Rectal smooth muscle tissue (tissue), 1 donor: ENCODE measurements around the gene GRIA4.
"Not testable (repeated sequence)": the region's sequence is repeated elsewhere in the genome, so short reads cannot be mapped to it uniquely, and the experiment has no call there.

Source experiments
- H3K27ac ChIP-seq: one replicate; pipeline ENCODE4 v1.7.0; 2013; ENCODE audit warnings: low read depth, low read length, inconsistent platforms
- H3K27me3 ChIP-seq: one replicate; pipeline ENCODE4 v1.7.0; 2013; ENCODE audit warnings: low read length; ENCODE audit not compliant: control insufficient read depth, insufficient read depth
- H3K36me3 ChIP-seq: one replicate; pipeline ENCODE4 v1.7.0; 2013; ENCODE audit warnings: low read length; ENCODE audit not compliant: control insufficient read depth, insufficient read depth
- H3K4me1 ChIP-seq: one replicate; pipeline ENCODE4 v1.7.0; 2013; ENCODE audit warnings: low read length; ENCODE audit not compliant: control insufficient read depth, insufficient read depth
- H3K4me3 ChIP-seq: one replicate; pipeline ENCODE4 v1.7.0; 2013; ENCODE audit warnings: low read length
- H3K9ac ChIP-seq: one replicate; pipeline ENCODE4 v1.7.0; 2013; ENCODE audit warnings: low read length

GRIA4 gene

DNA sequence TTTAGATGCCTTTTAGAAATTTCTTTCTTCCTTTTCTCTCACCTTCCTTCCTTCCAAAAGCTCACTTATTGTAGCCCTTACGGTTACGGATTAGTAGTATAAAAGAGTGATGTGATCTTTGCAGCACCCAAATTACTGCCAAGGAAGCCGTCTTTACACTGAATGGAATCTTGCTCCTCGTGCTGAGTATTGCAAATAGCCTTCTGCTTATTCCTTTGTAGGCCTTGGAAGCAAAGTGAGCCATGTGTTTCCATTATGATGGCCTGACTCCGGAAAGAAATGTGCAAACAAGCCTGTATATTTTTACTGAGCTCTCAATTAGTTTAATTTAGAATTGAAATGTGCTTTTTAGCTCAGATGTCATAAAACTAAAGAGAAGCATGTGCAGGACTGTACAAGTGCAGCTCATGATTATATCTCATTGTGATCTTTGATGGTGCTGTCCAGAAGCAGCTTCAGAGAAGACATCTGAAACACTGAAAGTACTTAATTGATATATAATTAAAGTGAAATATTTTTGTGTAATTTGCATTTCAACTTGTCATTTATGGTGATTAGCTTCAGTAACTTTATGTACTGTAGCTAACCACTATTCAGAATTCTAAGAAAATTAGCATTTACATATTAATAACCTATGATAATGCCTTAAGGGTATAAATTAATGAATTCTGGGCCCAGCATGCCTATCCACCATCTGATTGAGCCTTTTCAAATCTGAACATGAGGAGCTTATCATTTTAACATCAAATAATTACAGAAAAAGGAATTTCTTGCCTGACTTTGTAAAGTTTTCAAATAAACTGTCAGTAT lies 129.3 kb downstream of the GRIA4 start:
- no peaks in the 10 kb centered on the region for H3K36me3 ChIP-seq
- no peak overlapping the region for H3K4me3 ChIP-seq

DNA sequence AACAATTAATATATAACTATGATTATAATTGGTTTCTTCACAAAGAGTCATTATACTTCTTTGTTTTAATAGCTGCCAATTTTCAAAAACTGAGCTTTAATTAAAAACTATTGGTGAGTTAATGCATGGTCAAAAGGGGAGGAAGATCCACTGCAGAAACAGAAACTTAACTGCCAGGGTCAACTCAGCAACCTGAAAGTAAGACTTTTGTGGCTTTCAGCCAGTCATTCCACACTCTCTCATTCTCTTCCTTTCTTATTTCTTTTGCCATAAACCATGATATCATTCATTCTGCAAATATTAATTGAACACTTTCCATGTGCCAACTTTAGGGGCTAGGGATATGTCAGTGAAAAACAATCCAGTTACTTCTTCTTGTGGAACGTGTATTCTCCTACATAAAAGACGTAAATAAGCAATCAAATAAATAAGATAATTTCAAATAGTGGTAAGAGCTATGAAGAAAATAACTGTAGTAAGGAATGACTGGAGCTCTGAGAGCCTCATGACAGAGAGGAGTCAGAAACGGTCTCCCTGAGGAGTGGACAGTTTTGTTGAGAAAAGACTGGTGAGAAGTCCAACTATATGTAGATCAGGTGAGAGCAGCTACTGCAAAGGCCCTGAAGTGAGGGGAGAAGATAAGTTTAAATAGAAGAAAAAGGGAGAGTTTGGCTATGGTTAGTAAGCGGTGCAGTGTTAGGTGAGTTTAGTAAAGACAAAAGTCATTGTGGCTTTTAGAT lies 130.5 kb downstream of the GRIA4 start:
- Histone ChIP-seq H3K27me3 (no peaks in the 10 kb centered on the region), H3K4me1 (no peaks in the 10 kb centered on the region), H3K36me3 (no peaks in the 10 kb centered on the region), H3K4me3 (no peak overlapping the region), H3K9ac (no peak overlapping the region), H3K27ac (no peak overlapping the region)

More for the DNA sequence above, 129.3 kb downstream of the GRIA4 start:
- Histone ChIP-seq H3K27ac (no peak overlapping the region), H3K4me1 (no peaks in the 10 kb centered on the region), H3K9ac (no peak overlapping the region), H3K27me3 (no peaks in the 10 kb centered on the region)

DNA sequence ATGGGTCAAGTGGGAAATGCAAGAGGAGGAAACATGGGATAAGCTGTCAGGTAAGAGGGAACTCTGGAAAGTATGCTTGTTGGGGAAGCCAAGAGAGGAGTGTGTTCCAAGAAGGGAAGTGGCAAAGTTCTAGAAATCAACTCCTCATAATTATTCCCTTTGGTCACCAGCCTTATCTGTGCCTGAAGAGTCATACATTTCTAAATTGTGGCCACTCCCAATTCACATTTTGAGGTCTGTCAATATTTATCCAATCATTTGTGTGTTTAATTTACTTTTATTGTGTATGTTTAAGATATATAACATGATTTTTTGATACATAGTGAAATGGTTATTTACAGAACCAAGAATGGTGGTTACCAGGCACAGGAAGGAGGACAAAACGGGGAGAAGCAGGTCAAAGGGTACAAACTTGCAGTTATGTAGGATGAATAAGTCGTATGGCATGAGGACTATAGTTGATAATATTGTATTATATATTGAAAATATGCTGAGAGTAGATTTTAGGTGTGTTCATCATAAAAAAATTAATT lies 131.7 kb downstream of the GRIA4 start:
- H3K9ac ChIP-seq = no peak overlapping the region
- no peaks in the 10 kb centered on the region for H3K4me1 ChIP-seq
- no peak overlapping the region for H3K27ac ChIP-seq
- no peaks in the 10 kb centered on the region for H3K27me3 ChIP-seq
- H3K4me3 ChIP-seq = no peak overlapping the region
- H3K36me3 ChIP-seq = no peaks in the 10 kb centered on the region

DNA sequence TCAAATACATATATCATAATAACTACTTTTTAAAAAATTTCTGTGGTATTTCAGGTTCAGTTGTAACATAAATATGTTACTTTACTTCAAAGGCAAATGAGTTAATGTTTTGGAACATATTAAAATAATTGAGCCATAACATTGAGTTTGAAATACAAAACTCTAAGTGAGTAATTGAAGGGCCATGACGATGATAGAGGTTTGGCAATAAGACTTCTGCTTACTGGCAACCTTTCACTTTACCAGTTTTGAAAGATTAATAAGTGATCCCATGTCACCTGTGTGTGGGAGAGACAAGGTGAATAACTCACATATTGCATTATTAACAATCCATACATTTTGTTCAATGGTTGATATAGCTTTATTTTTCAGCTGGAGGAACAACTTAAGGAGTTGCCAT lies 144.4 kb downstream of the GRIA4 start:
- H3K36me3 ChIP-seq = no peaks in the 10 kb centered on the region
- no peak overlapping the region for H3K27ac ChIP-seq
- no peak overlapping the region for H3K9ac ChIP-seq
- H3K27me3 ChIP-seq = no peaks in the 10 kb centered on the region
- H3K4me1 ChIP-seq = no peaks in the 10 kb centered on the region
- no peak overlapping the region for H3K4me3 ChIP-seq

DNA sequence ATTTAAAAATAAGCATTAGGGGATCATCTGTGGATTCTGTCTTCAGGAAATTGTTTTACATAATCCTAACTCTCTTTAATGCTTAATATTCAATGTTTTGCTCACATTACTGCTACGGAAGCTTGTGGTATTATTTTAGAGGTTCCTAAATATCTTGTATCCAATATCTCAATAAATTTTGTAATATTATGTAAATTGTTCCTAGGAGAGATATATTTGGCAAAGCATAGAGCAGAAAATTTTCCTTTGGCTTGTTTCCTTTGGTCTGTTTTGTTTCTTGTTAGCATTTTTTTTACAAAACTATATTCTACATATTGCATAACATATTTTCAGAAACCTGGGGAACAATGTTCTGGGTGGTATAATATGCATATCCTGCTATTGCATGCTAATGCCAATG lies 144.8 kb downstream of the GRIA4 start:
- Histone ChIP-seq H3K4me3 (no peak overlapping the region), H3K27me3 (no peaks in the 10 kb centered on the region)

DNA sequence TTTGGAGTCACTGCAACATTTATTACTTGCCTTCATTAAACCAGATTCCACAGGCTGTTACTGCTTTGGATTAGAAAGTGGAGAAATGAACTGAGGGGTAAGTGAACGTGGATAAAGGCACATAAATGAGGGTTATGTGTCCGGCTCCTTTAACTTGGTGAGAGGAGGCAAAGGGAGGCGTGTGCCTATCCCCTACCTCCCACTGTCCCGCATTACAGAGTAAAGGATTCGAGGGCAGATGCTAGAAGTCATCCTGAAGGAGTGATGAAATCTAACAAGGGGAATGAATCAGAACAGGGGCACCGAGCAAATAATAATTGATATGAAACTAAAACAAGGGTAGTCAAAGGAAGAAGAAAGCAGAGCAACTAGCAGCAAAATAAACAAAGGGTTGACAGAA lies 147.2 kb downstream of the GRIA4 start:
- Histone ChIP-seq H3K4me1 (no peaks in the 10 kb centered on the region), H3K27ac (no peak overlapping the region), H3K9ac (no peak overlapping the region), H3K4me3 (no peak overlapping the region), H3K36me3 (no peaks in the 10 kb centered on the region), H3K27me3 (no peaks in the 10 kb centered on the region)

More for the DNA sequence above, 144.8 kb downstream of the GRIA4 start:
- H3K9ac ChIP-seq = no peak overlapping the region
- H3K4me1 ChIP-seq = no peaks in the 10 kb centered on the region
- no peak overlapping the region for H3K27ac ChIP-seq
- no peaks in the 10 kb centered on the region for H3K36me3 ChIP-seq

DNA sequence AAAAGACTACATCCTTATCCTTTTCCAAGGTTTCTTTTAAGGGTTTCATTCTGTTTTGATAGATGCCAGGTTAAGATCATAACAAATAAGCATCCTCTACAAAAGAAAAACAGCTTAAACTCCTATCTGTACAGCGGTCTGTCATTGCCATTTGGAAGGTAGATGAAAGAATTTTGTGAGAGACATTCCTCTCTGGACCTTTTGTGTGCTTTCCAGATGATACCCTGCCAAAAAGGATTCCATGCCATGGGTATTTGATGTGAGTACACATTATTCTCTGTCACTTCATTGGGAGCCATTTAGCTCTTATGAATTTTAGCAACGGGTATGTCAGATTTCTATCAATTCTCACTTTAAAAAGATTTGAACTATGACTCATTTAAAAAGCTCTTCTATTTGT lies 153.7 kb downstream of the GRIA4 start:
- Histone ChIP-seq H3K27ac (no peak overlapping the region), H3K9ac (no peak overlapping the region), H3K27me3 (no peaks in the 10 kb centered on the region), H3K4me1 (no peaks in the 10 kb centered on the region), H3K4me3 (no peak overlapping the region), H3K36me3 (no peaks in the 10 kb centered on the region)

DNA sequence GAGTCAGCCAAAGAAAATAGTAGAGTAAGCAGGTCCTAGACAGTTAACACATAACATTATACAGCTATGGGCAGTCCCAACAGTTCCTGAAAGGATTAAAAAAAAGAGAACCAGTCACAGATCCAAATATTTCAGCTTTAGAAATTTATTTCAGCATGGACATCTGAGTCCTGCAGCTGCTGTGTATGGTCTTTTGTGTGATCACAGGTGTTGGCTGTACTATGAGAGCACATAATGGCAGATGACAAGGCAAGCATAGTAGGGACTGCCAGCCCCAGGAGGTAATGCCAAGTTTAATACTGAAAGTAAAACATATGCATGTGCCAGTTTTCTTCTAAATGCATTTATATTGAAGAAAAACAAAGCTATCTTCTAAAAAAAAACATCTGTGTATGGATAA lies 158.1 kb downstream of the GRIA4 start:
- H3K4me1 ChIP-seq = no peaks in the 10 kb centered on the region
- no peak overlapping the region for H3K27ac ChIP-seq
- H3K9ac ChIP-seq = no peak overlapping the region
- no peaks in the 10 kb centered on the region for H3K36me3 ChIP-seq
- H3K27me3 ChIP-seq = no peaks in the 10 kb centered on the region
- H3K4me3 ChIP-seq = no peak overlapping the region

DNA sequence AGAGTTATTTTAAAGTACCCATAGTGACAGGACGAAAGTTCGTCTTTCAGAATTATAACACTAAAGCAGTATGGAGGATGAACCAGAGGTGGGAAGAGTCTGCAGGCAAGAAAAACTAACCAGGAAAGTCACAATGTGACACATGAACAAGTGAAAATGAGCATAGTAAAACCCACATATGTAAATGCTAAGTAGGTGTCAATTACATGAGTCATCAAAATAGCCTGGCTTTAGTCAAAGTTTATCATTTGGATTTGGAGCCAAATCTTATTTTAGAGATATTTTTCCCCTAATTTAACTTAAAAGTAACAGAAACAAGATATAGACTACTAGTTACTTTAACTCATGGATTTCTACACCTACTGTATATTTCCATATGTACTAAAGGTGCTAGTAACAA lies 159.8 kb downstream of the GRIA4 start:
- no peak overlapping the region for H3K4me3 ChIP-seq
- H3K27me3 ChIP-seq = no peaks in the 10 kb centered on the region
- H3K9ac ChIP-seq = no peak overlapping the region
- H3K36me3 ChIP-seq = no peaks in the 10 kb centered on the region
- H3K27ac ChIP-seq = no peak overlapping the region
- H3K4me1 ChIP-seq = no peaks in the 10 kb centered on the region

DNA sequence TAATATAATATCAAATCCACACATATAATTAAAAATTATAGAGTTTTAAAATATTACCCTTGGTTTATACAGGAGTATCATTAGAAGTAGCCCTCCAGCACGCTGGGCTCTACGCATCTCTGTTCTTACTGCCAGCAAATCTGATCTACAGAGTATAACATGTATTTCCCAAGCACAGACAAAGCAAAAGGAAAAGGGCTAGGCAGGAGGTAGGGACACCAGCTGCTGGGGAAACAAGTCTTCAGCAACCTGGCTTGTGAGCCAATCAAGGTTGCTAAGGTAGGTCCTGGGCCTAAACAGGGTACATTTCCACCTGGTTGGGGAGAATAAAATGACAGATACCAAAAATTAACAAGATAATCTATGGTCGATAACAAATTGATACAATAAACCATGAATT lies 163.6 kb downstream of the GRIA4 start:
- not testable (repeated sequence) for H3K9ac ChIP-seq, H3K27ac ChIP-seq, H3K36me3 ChIP-seq, H3K4me3 ChIP-seq, H3K27me3 ChIP-seq, H3K4me1 ChIP-seq

DNA sequence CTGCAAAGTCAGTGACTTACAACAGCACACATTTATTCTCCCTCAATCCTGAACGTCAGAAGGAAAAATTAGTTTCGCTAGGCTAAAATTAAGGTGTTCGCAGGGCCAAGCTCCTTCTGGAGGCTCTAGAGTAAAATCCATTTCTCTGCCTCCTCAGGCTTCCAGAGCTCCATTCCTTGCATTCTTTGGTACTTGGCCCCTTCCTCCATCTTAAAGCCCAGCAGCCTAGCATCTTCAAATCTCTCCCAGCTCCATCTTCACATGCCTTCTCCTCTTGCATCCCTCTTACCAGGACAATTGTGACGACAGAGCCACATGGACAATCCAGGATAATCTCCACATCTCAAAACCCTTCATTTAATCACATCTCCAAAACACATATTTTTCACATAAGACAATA lies 165.0 kb downstream of the GRIA4 start:
- Histone ChIP-seq H3K36me3 (no peaks in the 10 kb centered on the region), H3K4me1 (no peaks in the 10 kb centered on the region), H3K27ac (no peak overlapping the region), H3K27me3 (no peaks in the 10 kb centered on the region), H3K4me3 (no peak overlapping the region), H3K9ac (no peak overlapping the region)

DNA sequence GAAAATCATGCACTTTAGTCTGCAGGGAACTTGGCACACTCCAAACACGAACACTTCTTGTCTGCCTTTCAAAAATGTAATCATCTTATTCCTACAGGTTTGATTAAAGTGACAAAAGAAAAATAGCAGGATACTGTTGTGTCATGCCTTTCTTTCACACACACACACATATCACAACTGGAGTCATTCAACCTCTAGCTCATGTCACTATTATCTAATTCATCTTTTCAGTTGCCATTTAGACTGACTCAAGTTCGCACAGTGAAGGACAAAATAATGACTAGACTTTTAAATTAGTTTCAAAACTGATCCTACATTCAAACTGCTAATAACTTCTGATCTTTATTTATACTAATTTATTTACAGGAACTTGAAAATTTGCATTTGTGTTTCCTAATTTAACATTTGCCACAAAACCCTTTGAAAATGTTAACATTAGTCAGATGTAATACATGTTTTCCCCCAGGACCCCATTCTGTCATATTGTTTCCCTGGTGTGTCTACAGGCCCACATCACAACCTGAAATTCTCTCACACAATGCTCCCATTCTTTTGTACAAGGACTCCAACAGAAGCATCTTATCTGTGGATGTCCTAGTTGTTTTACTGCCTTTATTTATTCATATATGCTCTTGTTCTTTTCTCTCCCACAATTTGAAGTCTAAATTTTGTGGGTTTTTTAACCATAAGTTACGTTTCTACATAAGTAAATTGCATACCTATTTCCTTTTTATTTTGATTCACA lies 171.1 kb downstream of the GRIA4 start:
- no peaks in the 10 kb centered on the region for H3K4me1 ChIP-seq
- no peak overlapping the region for H3K27ac ChIP-seq
- no peak overlapping the region for H3K4me3 ChIP-seq
- no peak overlapping the region for H3K9ac ChIP-seq
- no peaks in the 10 kb centered on the region for H3K36me3 ChIP-seq
- H3K27me3 ChIP-seq = no peaks in the 10 kb centered on the region
